Measurements from ENCODE around the gene ZNF335. TPM values are rescaled to one million over a fixed set of nuclear protein-coding genes. Genes with fewer than 3 reads are reported as not detected.

Gene ZNF335
- total and polyA plus RNA-seq, 5 experiments from 2014 or later, result 6.4 to 56.2 (median 13.2) TPM

GRCh38 chr20:46010491-46011391 lies 38.7 kb upstream of the ZNF335 start:
- DNase-seq (peak in 6 of 10 donors; percentile 47 to 68 (median 62)), ATAC-seq (peak; percentile 40 to 75)
- Mint-ChIP-seq H3K4me1 (peaks cover 43 to 83% (median 71%) of the 10 kb centered on the region in 4 donors), H3K4me3 (peak overlapping the region; percentile 16 to 81 (median 70)), H3K36me3 (peaks cover 0 to 11% (median 8%) of the 10 kb centered on the region in 3 donors), H3K9me3 (peaks cover 0 to 5% (median 0%) of the 10 kb centered on the region in 9 donors), H3K27ac (peak overlapping the region in 9 of 10 donors; percentile 1 to 95 (median 53)), H3K27me3 (peaks cover 46 to 91% (median 70%) of the 10 kb centered on the region in 5 donors)
- POLR2A ChIA-PET, result interaction anchor here (1.6 kb wide), 1 partner anchor 39 kb away, joined by 4 read pairs; no protein-coding TSS in a partner anchor

- peaks cover 43 to 91% (median 68%) of the 10 kb centered on the region in 5 donors for H3K27me3 Mint-ChIP-seq
- DNase-seq (no peak), ATAC-seq (no peak)
- H3K4me1 Mint-ChIP-seq, result peaks cover 49 to 92% (median 80%) of the 10 kb centered on the region in 4 donors
- H3K9me3 Mint-ChIP-seq, result peaks cover 0 to 5% (median 0%) of the 10 kb centered on the region in 9 donors
- peak overlapping the region in 5 of 10 donors; percentile 10 to 95 (median 27) for H3K27ac Mint-ChIP-seq
- H3K4me3 Mint-ChIP-seq, result peak overlapping the region in 6 of 10 donors; percentile 22 to 72 (median 54)
- POLR2A ChIA-PET, result interaction anchor here (0.7 to 1.7 kb wide), 2 partner anchors 22 to 75 kb away, joined by 4 to 5 read pairs; partner anchors contain the start of gene PCIF1
- peaks cover 0 to 11% (median 8%) of the 10 kb centered on the region in 3 donors for H3K36me3 Mint-ChIP-seq
These were observed 37.8 kb upstream of the ZNF335 start for GRCh38 chr20:46009816-46010215.

- DNase-seq, result no peak
- ATAC-seq, result no peak
- Mint-ChIP-seq H3K36me3 (peaks cover 0 to 9% (median 8%) of the 10 kb centered on the region in 3 donors), H3K27ac (peak overlapping the region in 3 of 10 donors; percentile 46 to 82 (median 73)), H3K27me3 (peaks cover 40 to 92% (median 57%) of the 10 kb centered on the region in 5 donors), H3K4me3 (peak overlapping the region in 5 of 10 donors; percentile 3 to 67 (median 29)), H3K4me1 (peaks cover 56 to 91% (median 85%) of the 10 kb centered on the region in 4 donors), H3K9me3 (peaks cover 0 to 5% (median 0%) of the 10 kb centered on the region in 9 donors)
- POLR2A ChIA-PET, result interaction anchor here (0.7 kb wide), 1 partner anchor 10 kb away, joined by 3 read pairs; no protein-coding TSS in a partner anchor
These were observed 35.7 kb upstream of the ZNF335 start for GRCh38 chr20:46007671-46008070.

- Mint-ChIP-seq H3K36me3 (peaks cover 0 to 9% (median 8%) of the 10 kb centered on the region in 3 donors), H3K4me1 (peaks cover 55 to 86% (median 80%) of the 10 kb centered on the region in 4 donors), H3K4me3 (no peak overlapping the region), H3K9me3 (peaks cover 0 to 5% (median 0%) of the 10 kb centered on the region in 9 donors), H3K27me3 (peaks cover 35 to 85% (median 50%) of the 10 kb centered on the region in 5 donors), H3K27ac (no peak overlapping the region)
- ATAC-seq, result no peak
- DNase-seq, result no peak
- POLR2A ChIA-PET, result interaction anchor here (0.7 kb wide), 1 partner anchor 11 kb away, joined by 3 read pairs; no protein-coding TSS in a partner anchor
These were observed 35.0 kb upstream of the ZNF335 start for GRCh38 chr20:46006964-46007363.

- H3K4me1 Mint-ChIP-seq, result peaks cover 49 to 86% (median 77%) of the 10 kb centered on the region in 4 donors
- no peak for DNase-seq
- POLR2A ChIA-PET, result interaction anchor here (0.5 kb wide), 1 partner anchor 555 kb away, joined by 4 read pairs; no protein-coding TSS in a partner anchor
- H3K4me3 Mint-ChIP-seq, result peak overlapping the region in 8 of 10 donors; percentile 29 to 85 (median 70)
- H3K9me3 Mint-ChIP-seq, result no peaks in the 10 kb centered on the region
- peaks cover 0 to 3% (median 3%) of the 10 kb centered on the region in 3 donors for H3K36me3 Mint-ChIP-seq
- H3K27ac Mint-ChIP-seq, result peak overlapping the region in 2 of 10 donors; percentile 41 to 55
- no peak for ATAC-seq
- peaks cover 29 to 77% (median 42%) of the 10 kb centered on the region in 5 donors for H3K27me3 Mint-ChIP-seq
These were observed 34.2 kb upstream of the ZNF335 start for GRCh38 chr20:46006022-46006705.

GRCh38 chr20:46004889-46005473 lies 33.0 kb upstream of the ZNF335 start:
- DNase-seq, result peak in 4 of 10 donors; percentile 24 to 55 (median 44)
- Mint-ChIP-seq H3K27me3 (peaks cover 20 to 65% (median 31%) of the 10 kb centered on the region in 5 donors), H3K27ac (peak overlapping the region in 8 of 10 donors; percentile 16 to 80 (median 57)), H3K9me3 (no peaks in the 10 kb centered on the region), H3K4me1 (peaks cover 46 to 86% (median 78%) of the 10 kb centered on the region in 4 donors), H3K4me3 (peak overlapping the region; percentile 46 to 85 (median 76)), H3K36me3 (no peaks in the 10 kb centered on the region)
- POLR2A ChIA-PET, result interaction anchor here (0.9 to 1.2 kb wide), 2 partner anchors 16 to 33 kb away, joined by 4 read pairs; partner anchors contain the start of gene ZNF335
- ATAC-seq, result peak; percentile 51 to 64

- peaks cover 48 to 87% (median 79%) of the 10 kb centered on the region in 4 donors for H3K4me1 Mint-ChIP-seq
- H3K36me3 Mint-ChIP-seq, result no peaks in the 10 kb centered on the region
- no peaks in the 10 kb centered on the region for H3K9me3 Mint-ChIP-seq
- peak overlapping the region in 9 of 10 donors; percentile 34 to 85 (median 77) for H3K4me3 Mint-ChIP-seq
- peak overlapping the region in 3 of 10 donors; percentile 7 to 51 (median 16) for H3K27ac Mint-ChIP-seq
- POLR2A ChIA-PET, result no interaction called here
- ATAC-seq (no peak), DNase-seq (no peak)
- peaks cover 14 to 57% (median 24%) of the 10 kb centered on the region in 5 donors for H3K27me3 Mint-ChIP-seq
These were observed 32.2 kb upstream of the ZNF335 start for GRCh38 chr20:46004187-46004586.

GRCh38 chr20:46002008-46002407 lies 30.0 kb upstream of the ZNF335 start:
- POLR2A ChIA-PET, result interaction anchor here (0.7 kb wide), 1 partner anchor 248 kb away, joined by 3 read pairs; no protein-coding TSS in a partner anchor
- ATAC-seq (no peak), DNase-seq (no peak)
- no peaks in the 10 kb centered on the region for H3K36me3 Mint-ChIP-seq
- H3K4me1 Mint-ChIP-seq, result peaks cover 49 to 89% (median 81%) of the 10 kb centered on the region in 4 donors
- peaks cover 7 to 46% (median 15%) of the 10 kb centered on the region in 5 donors for H3K27me3 Mint-ChIP-seq
- H3K4me3 Mint-ChIP-seq, result no peak overlapping the region
- no peak overlapping the region for H3K27ac Mint-ChIP-seq
- H3K9me3 Mint-ChIP-seq, result no peaks in the 10 kb centered on the region

- H3K27me3 Mint-ChIP-seq, result peaks cover 7 to 44% (median 15%) of the 10 kb centered on the region in 5 donors
- DNase-seq (no peak), ATAC-seq (no peak)
- peak overlapping the region in 1 of 10 donors; percentile 18 for H3K4me3 Mint-ChIP-seq
- H3K9me3 Mint-ChIP-seq, result no peaks in the 10 kb centered on the region
- H3K27ac Mint-ChIP-seq, result no peak overlapping the region
- POLR2A ChIA-PET, result no interaction called here
- no peaks in the 10 kb centered on the region for H3K36me3 Mint-ChIP-seq
- H3K4me1 Mint-ChIP-seq, result peaks cover 49 to 87% (median 83%) of the 10 kb centered on the region in 4 donors
These were observed 29.5 kb upstream of the ZNF335 start for GRCh38 chr20:46001498-46001897.

- Mint-ChIP-seq H3K27me3 (peaks cover 5 to 36% (median 8%) of the 10 kb centered on the region in 5 donors), H3K36me3 (no peaks in the 10 kb centered on the region), H3K4me1 (peaks cover 45 to 79% (median 77%) of the 10 kb centered on the region in 4 donors), H3K27ac (peak overlapping the region in 4 of 10 donors; percentile 6 to 63 (median 35)), H3K9me3 (no peaks in the 10 kb centered on the region), H3K4me3 (peak overlapping the region; percentile 23 to 80 (median 74))
- peak in 1 of 10 donors; percentile 42 for DNase-seq
- ATAC-seq, result peak; percentile 58 to 70
- POLR2A ChIA-PET, result interaction anchor here (1.3 to 1.4 kb wide), 2 partner anchors 13 to 66 kb away, joined by 4 to 5 read pairs; partner anchors contain the start of gene PCIF1
These were observed 28.4 kb upstream of the ZNF335 start for GRCh38 chr20:46000262-46000996.
